ENCODE data around the gene MRPS27. TPM values are rescaled to one million over a fixed set of nuclear protein-coding genes. Genes with fewer than 3 reads are reported as not detected.

Gene MRPS27
- polyA plus RNA-seq, 2 of the 4 experiments (the other 2 are of a cell fraction): 81.0 to 141 TPM

DNA sequence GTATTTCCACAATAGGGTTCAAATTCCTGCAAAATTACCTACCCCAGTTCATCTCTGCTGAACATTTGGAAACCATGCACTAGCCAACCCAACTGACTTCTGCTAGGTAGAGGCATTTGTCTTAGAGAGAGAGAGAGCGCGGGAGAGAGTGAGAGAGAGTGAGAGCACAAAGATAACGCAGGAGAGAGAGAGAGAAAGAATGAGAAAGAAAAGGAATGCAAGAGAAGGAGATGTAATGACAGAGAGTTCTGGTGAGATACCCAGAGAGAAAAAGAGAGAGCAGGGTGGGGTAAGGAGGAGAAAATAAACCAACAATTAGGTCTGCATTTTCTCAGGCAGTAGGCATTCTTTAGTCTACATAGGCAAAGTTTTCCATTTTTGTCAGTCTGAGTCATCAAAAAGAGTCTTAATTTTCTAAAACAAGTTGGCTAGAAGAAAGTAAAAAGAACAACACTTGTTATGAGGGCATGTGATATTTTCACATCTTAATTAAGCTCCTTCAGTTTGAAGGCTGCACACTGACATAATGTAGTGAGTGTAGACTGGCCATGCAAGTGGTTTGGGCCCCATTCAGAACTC, 114.5 kb downstream of the MRPS27 start:
- ChIA-PET CTCF (no interaction called here), POLR2A (no interaction called here)
- 97% methylated on average over 3 of the region's 3 CpGs for WGBS (ENCODE audit: missing lambda C conversion rate)
- DNase-seq (ENCODE audit: low read depth in 1 of 2, low spot score in 1 of 2): no peak
- ATAC-seq: no peak
- no peaks in the 10 kb centered on the region for H3K9me3 ChIP-seq
- H3K4me2 ChIP-seq: no peak overlapping the region
- FAIRE-seq: no peak
- no peak for TF ChIP-seq EHMT2 (IDR thresholded peaks at IDR 0.05; ENCODE audit: low read depth)
- TF ChIP-seq MYC (IDR thresholded peaks at IDR 0.05; ENCODE audit: borderline replicate concordance, low read length): no peak
- no peak for TF ChIP-seq RFX5 (IDR thresholded peaks at IDR 0.05)
- no peak for TF ChIP-seq ZSCAN20 (CRISPR knock-in tag; IDR thresholded peaks at IDR 0.05)
- no peak for TF ChIP-seq FOSL2 (IDR thresholded peaks at IDR 0.05)
- TF ChIP-seq FOSL2 (CRISPR knock-in tag; IDR thresholded peaks at IDR 0.05): 0 out of 2 replicates have a peak, but pooled peaks have one; percentile 13
- no peak for TF ChIP-seq SREBF2 (IDR thresholded peaks at IDR 0.05)
- H3K4me1 ChIP-seq: peaks cover 25% of the 10 kb centered on the region
- H3K4me3 ChIP-seq: no peak overlapping the region
- peak overlapping the region in 1 of 2 experiments; percentile 38; a peak in 2 of 6 replicates for H3K27ac ChIP-seq

DNA sequence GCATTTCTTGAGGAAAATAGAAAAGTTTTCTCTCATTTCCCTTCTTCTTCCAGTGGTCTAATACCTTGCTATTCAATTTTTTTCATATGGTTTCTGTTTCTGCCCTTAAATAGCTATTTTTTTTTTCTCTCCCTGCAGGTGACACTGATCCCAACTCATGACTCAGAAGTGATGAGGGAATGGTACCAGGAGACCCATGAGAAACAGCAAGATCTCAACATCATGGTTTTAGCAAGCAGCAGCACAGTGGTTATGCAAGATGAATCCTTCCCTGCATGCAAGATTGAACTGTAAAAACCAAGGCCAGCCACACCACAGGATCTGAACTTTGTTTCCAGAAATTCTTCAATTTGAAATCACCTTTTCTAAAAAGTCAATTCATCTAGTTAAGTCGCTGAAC, 115.1 kb downstream of the MRPS27 start:
- no peak for TF ChIP-seq CEBPB (IDR thresholded peaks at IDR 0.05)
- no peak for TF ChIP-seq FOSL2 (IDR thresholded peaks at IDR 0.05)
- TF ChIP-seq FOSL2 (CRISPR knock-in tag; IDR thresholded peaks at IDR 0.05): no peak
- no peak for TF ChIP-seq BHLHE40 (IDR thresholded peaks at IDR 0.05; ENCODE audit: low read depth, low read length)
- TF ChIP-seq PHF8 (IDR thresholded peaks at IDR 0.05; ENCODE audit: borderline replicate concordance, low read depth): no peak
- TF ChIP-seq FOXS1 (CRISPR knock-in tag; IDR thresholded peaks at IDR 0.05): no peak
- no peak for TF ChIP-seq CBX8 (IDR thresholded peaks at IDR 0.05)
- no peak for TF ChIP-seq POLR2AphosphoS2 (conservative IDR thresholded peaks at IDR 0.05; ENCODE audit: low read length)
- no peak for TF ChIP-seq ZNF302 (CRISPR knock-in tag; IDR thresholded peaks at IDR 0.05)
- TF ChIP-seq RAD21 (conservative IDR thresholded peaks at IDR 0.05 in 1 of 2, IDR thresholded peaks at IDR 0.05 in 1 of 2): no peak
- no peak for TF ChIP-seq HEYL (CRISPR knock-in tag; IDR thresholded peaks at IDR 0.05)
- TF ChIP-seq SREBF2 (IDR thresholded peaks at IDR 0.05): no peak
- TF ChIP-seq ZSCAN20 (CRISPR knock-in tag; IDR thresholded peaks at IDR 0.05): no peak
- CTCF ChIA-PET: interaction anchor here (0.6 to 1.1 kb wide), 2 partner anchors 16 to 103 kb away, joined by 3 read pairs; no protein-coding TSS in a partner anchor
- 80% methylated on average over 1 of the region's 1 CpG for WGBS (ENCODE audit: missing lambda C conversion rate)
- POLR2A ChIA-PET: no interaction called here
- FAIRE-seq (no peak), ATAC-seq (no peak), DNase-seq (ENCODE audit: low read depth in 1 of 2, low spot score in 1 of 2) (no peak)
- Histone ChIP-seq H3K27ac (no peak overlapping the region), H3K4me1 (peaks cover 19% of the 10 kb centered on the region), H3K4me3 (no peak overlapping the region), H3K4me2 (no peak overlapping the region), H3K9me3 (no peaks in the 10 kb centered on the region)

DNA sequence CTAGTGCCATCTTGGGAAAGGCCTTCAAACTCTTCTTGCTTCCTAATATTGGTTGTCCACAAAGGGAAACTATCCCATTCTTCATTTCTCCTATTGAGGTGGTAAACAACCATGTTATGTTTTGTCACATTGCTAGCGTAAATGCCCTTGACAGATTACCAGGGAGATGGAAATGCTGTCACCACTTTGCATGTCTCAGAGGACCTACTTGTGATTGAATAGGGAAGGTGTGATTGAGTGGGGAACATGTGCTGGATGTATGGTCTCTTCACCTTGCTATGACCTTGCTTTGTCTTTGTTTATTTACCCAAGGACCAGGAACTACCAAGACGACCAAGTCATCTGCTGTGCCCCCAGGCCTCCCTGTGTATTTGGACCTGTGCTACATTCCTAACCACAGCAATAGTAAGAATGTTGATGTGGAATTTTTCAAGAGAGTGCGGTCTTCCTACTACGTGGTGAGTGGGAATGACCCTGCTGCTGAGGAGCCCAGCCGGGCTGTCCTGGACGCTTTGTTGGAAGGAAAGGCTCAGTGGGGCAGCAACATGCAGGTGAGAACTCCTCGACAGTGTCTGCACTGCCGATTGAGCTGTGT, 116.7 kb downstream of the MRPS27 start:
- Histone ChIP-seq H3K4me2 (no peak overlapping the region), H3K27ac (no peak overlapping the region), H3K9me3 (no peaks in the 10 kb centered on the region), H3K4me1 (peaks cover 13% of the 10 kb centered on the region), H3K4me3 (no peak overlapping the region)
- WGBS (ENCODE audit: missing lambda C conversion rate): 86% methylated on average over 8 of the region's 8 CpGs
- TF ChIP-seq, protein P1, sequence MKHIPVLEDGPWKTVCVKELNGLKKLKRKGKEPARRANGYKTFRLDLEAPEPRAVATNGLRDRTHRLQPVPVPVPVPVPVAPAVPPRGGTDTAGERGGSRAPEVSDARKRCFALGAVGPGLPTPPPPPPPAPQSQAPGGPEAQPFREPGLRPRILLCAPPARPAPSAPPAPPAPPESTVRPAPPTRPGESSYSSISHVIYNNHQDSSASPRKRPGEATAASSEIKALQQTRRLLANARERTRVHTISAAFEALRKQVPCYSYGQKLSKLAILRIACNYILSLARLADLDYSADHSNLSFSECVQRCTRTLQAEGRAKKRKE (CRISPR knock-in tag; IDR thresholded peaks at IDR 0.05; ENCODE audit: low read depth): no peak
- TF ChIP-seq, protein P2, sequence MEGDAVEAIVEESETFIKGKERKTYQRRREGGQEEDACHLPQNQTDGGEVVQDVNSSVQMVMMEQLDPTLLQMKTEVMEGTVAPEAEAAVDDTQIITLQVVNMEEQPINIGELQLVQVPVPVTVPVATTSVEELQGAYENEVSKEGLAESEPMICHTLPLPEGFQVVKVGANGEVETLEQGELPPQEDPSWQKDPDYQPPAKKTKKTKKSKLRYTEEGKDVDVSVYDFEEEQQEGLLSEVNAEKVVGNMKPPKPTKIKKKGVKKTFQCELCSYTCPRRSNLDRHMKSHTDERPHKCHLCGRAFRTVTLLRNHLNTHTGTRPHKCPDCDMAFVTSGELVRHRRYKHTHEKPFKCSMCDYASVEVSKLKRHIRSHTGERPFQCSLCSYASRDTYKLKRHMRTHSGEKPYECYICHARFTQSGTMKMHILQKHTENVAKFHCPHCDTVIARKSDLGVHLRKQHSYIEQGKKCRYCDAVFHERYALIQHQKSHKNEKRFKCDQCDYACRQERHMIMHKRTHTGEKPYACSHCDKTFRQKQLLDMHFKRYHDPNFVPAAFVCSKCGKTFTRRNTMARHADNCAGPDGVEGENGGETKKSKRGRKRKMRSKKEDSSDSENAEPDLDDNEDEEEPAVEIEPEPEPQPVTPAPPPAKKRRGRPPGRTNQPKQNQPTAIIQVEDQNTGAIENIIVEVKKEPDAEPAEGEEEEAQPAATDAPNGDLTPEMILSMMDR (IDR thresholded peaks at IDR 0.05): no peak
- TF ChIP-seq CEBPB (IDR thresholded peaks at IDR 0.05): no peak
- no peak for TF ChIP-seq RAD21 (conservative IDR thresholded peaks at IDR 0.05 in 1 of 2, IDR thresholded peaks at IDR 0.05 in 1 of 2)
- TF ChIP-seq ZNF302 (CRISPR knock-in tag; IDR thresholded peaks at IDR 0.05): no peak
- TF ChIP-seq, protein P3, sequence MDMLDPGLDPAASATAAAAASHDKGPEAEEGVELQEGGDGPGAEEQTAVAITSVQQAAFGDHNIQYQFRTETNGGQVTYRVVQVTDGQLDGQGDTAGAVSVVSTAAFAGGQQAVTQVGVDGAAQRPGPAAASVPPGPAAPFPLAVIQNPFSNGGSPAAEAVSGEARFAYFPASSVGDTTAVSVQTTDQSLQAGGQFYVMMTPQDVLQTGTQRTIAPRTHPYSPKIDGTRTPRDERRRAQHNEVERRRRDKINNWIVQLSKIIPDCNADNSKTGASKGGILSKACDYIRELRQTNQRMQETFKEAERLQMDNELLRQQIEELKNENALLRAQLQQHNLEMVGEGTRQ (IDR thresholded peaks at IDR 0.05): no peak
- TF ChIP-seq CHD4 (IDR thresholded peaks at IDR 0.05; ENCODE audit: borderline replicate concordance): no peak
- TF ChIP-seq GATA3 (IDR thresholded peaks at IDR 0.05; ENCODE audit: borderline replicate concordance): no peak
- no peak for TF ChIP-seq RNF2 (IDR thresholded peaks at IDR 0.05; ENCODE audit: borderline replicate concordance, low read depth)
- TF ChIP-seq EP300 (IDR thresholded peaks at IDR 0.05): no peak
- no peak for TF ChIP-seq JUN (IDR thresholded peaks at IDR 0.05)
- no peak for TF ChIP-seq CBX8 (IDR thresholded peaks at IDR 0.05)
- TF ChIP-seq FOSL2 (IDR thresholded peaks at IDR 0.05): no peak
- no peak for TF ChIP-seq FOSL2 (CRISPR knock-in tag; IDR thresholded peaks at IDR 0.05)
- TF ChIP-seq POLR2AphosphoS2 (conservative IDR thresholded peaks at IDR 0.05; ENCODE audit: low read length): no peak
- TF ChIP-seq BHLHE40 (IDR thresholded peaks at IDR 0.05; ENCODE audit: low read depth, low read length): no peak
- TF ChIP-seq FOSB (CRISPR knock-in tag; IDR thresholded peaks at IDR 0.05): no peak
- ChIA-PET CTCF (interaction anchor here (0.7 to 1.2 kb wide), 4 partner anchors 8 to 421 kb away, joined by 3 to 4 read pairs (median 3); no protein-coding TSS in a partner anchor), POLR2A (no interaction called here)
- ATAC-seq (no peak; a peak in 1 of 6 replicates), FAIRE-seq (no peak), DNase-seq (ENCODE audit: low read depth in 1 of 2, low spot score in 1 of 2) (no peak)
